B cell (primary cell): ENCODE data around the gene PFN1. TPM values are rescaled to one million over a fixed set of nuclear protein-coding genes. Genes with fewer than 3 reads are reported as not detected.

Experiments used
- ATAC-seq: fragments of 200-7000 bp; cut with Tn5 transposase; one replicate; pipeline ENCODE4 v1.10.0; 2021; ENCODE audit warnings: low read depth, mild to moderate bottlenecking, moderate number of reproducible peaks, moderate library complexity
- CTCF ChIA-PET: fragments of 350-600 bp; sonication (Branson Sonifier 250); formaldehyde crosslinking; loops from one replicate; lab custom pipeline; 2021; ENCODE audit warnings: antibody characterized with exemption, inconsistent platforms; lab: Charles Lee
- POLR2A ChIA-PET: fragments of 350-600 bp; sonication (Branson Sonifier 250); formaldehyde crosslinking; loops from one replicate; lab custom pipeline; 2021; ENCODE audit warnings: antibody characterized with exemption; lab: Charles Lee
- DNase-seq: peaks from one replicate; pipeline ENCODE4 v3.0.0; 2013
- H2AFZ ChIP-seq: 2 replicates; pipeline ENCODE4 v1.6.1; 2012; ENCODE audit warnings: mild to moderate bottlenecking, low read depth, low read length; ENCODE audit not compliant: insufficient read depth, poor library complexity, severe bottlenecking
- H3K27ac ChIP-seq, 2 donors: 1 replicate in 1 of 2; 2 replicates in 1 of 2; pipeline ENCODE4 v1.5.1; 2012 to 2013; ENCODE audit warnings: low read length in 2 of 2, mild to moderate bottlenecking in 2 of 2, moderate library complexity in 1 of 2
- H3K27me3 ChIP-seq, 4 experiments: fragments of 200-600 bp in 1 of 4; sonication (generic) in 1 of 4; replicated peaks in 1 of 4; 1 replicate in 2 of 4; 2 replicates in 2 of 4; pipeline versions ENCODE4 v1.6.1 to v1.7.0; 2013 to 2016; ENCODE audit warnings: low read length in 3 of 4, mild to moderate bottlenecking in 2 of 4, mixed read lengths in 1 of 4, moderate library complexity in 1 of 4; ENCODE audit not compliant: insufficient read depth in 4 of 4, control insufficient read depth in 3 of 4; ENCODE audit errors: control extremely low read depth in 1 of 4
- H3K36me3 ChIP-seq, 2 experiments: replicated peaks in 1 of 2; 1 replicate in 1 of 2; 2 replicates in 1 of 2; pipeline versions ENCODE4 v1.6.1 to v1.7.1; 2013; ENCODE audit warnings: low read length in 1 of 2; ENCODE audit not compliant: insufficient read depth in 2 of 2, control insufficient read depth in 1 of 2; ENCODE audit errors: control extremely low read depth in 1 of 2, extremely low read depth in 1 of 2
- H3K4me1 ChIP-seq, 2 donors: fragments of 200-600 bp in 1 of 2; sonication (generic) in 1 of 2; 1 replicate in 1 of 2; 2 replicates in 1 of 2; pipeline versions ENCODE4 v1.5.1 to v1.6.1; 2013 to 2017; ENCODE audit warnings: low read length in 2 of 2; ENCODE audit not compliant: control insufficient read depth in 2 of 2, insufficient read depth in 2 of 2
- H3K4me2 ChIP-seq: replicated peaks from 2 replicates; pipeline ENCODE3; 2012; ENCODE audit warnings: mild to moderate bottlenecking, low read depth, low read length; ENCODE audit not compliant: poor library complexity, severe bottlenecking
- H3K4me3 ChIP-seq, 5 experiments: fragments of 200-600 bp in 1 of 5; sonication (generic) in 1 of 5; 1 replicate in 3 of 5; 2 replicates in 2 of 5; pipeline versions ENCODE4 v1.5.1 to v1.7.0; 2011 to 2016; ENCODE audit warnings: low read length in 4 of 5, mild to moderate bottlenecking in 4 of 5, low read depth in 2 of 5, control low read depth in 1 of 5, moderate library complexity in 1 of 5; ENCODE audit not compliant: insufficient read depth in 1 of 5; ENCODE audit errors: control extremely low read depth in 1 of 5, extremely low read depth in 1 of 5
- H3K79me2 ChIP-seq: fragments of 200-600 bp; sonication (generic); one replicate; pipeline ENCODE4 v1.6.0; 2016; ENCODE audit warnings: low read length; ENCODE audit not compliant: control insufficient read depth, insufficient read depth
- H3K9ac ChIP-seq: fragments of 200-600 bp; sonication (generic); 2 replicates; pipeline ENCODE4 v1.6.1; 2017; ENCODE audit warnings: mild to moderate bottlenecking, low read length, moderate library complexity
- H3K9me3 ChIP-seq, 3 donors: one replicate each; pipeline versions ENCODE4 v1.6.1 to v1.7.1; 2013; ENCODE audit warnings: low read length in 2 of 3; ENCODE audit not compliant: control insufficient read depth in 2 of 3, insufficient read depth in 1 of 3; ENCODE audit errors: control extremely low read depth in 1 of 3
- H4K20me1 ChIP-seq: 2 replicates; pipeline ENCODE4 v1.6.0; 2012; ENCODE audit warnings: mild to moderate bottlenecking, low read length; ENCODE audit not compliant: insufficient read depth, control insufficient read depth, poor library complexity, severe bottlenecking
- H3K27ac Mint-ChIP-seq: one replicate; pipeline ENCODE4 v1.8.0; 2021; ENCODE audit warnings: mixed read lengths
- H3K27me3 Mint-ChIP-seq: one replicate; pipeline ENCODE4 v1.8.0; 2021; ENCODE audit warnings: mixed read lengths
- H3K4me1 Mint-ChIP-seq: one replicate; pipeline ENCODE4 v1.8.0; 2021; ENCODE audit warnings: mixed read lengths
- H3K4me3 Mint-ChIP-seq: one replicate; pipeline ENCODE4 v1.8.0; 2021; ENCODE audit warnings: mixed read lengths
- H3K9me3 Mint-ChIP-seq: one replicate; pipeline ENCODE4 v1.8.0; 2022; ENCODE audit warnings: mixed read lengths; ENCODE audit not compliant: insufficient read depth
- CTCF ChIP-seq: fragments of 200-600 bp; IDR thresholded peaks from one replicate; pipeline ENCODE4 v1.8.0; 2022; ENCODE audit warnings: antibody characterized with exemption, mild to moderate bottlenecking
- EZH2 ChIP-seq: IDR thresholded peaks from 2 replicates; pipeline ENCODE4 v1.6.1; 2012; ENCODE audit warnings: borderline replicate concordance, low read depth, mild to moderate bottlenecking, moderate library complexity, low read length; ENCODE audit not compliant: insufficient read depth, poor library complexity, severe bottlenecking
- WGBS: methylation state at CpG from one replicate; pipeline ENCODE4 v1.1.5; 2013; ENCODE audit warnings: missing lambda C conversion rate; ENCODE audit not compliant: insufficient coverage; 5-methylcytosine and 5-hydroxymethylcytosine counted together
- intact Hi-C: fragments of 100-400 bp; cut with micrococcal nuclease; formaldehyde crosslinking; loops from one replicate; pipeline ENCODE4 v1.10.0; 2022
- polyA plus RNA-seq: library from polyadenylated mRNA; depleted of rRNA; stranded (reverse); fragments of >200 nt; gene quantifications from 2 replicates; pipeline ENCODE4 v1.2.3, GENCODE V29; 2012
- total RNA-seq, 2 donors: library from RNA; stranded (reverse); fragments of 120-200 nt in 1 of 2; gene quantifications; 1 replicate in 1 of 2; 2 replicates in 1 of 2; pipeline versions ENCODE4 v1.2.3 to v1.2.4, GENCODE V29; 2013 to 2022

Gene PFN1
- total and polyA plus RNA-seq, 2 donors (not counting 1 experiment from before 2014, with no cell fraction given) = 330 to 609 TPM

- Histone ChIP-seq H3K4me3 (peak overlapping the region; percentile 68 to 92 (median 84)), H4K20me1 (no peaks in the 10 kb centered on the region), H3K27ac (peak overlapping the region; percentile 67 to 68), H3K79me2 (peaks cover 26% of the 10 kb centered on the region), H3K4me2 (peak overlapping the region; percentile 85), H3K9ac (peak overlapping the region; percentile 73), H3K27me3 (no peaks in the 10 kb centered on the region), H2AFZ (peak overlapping the region; percentile 75), H3K9me3 (no peaks in the 10 kb centered on the region), H3K4me1 (peaks cover 17 to 22% of the 10 kb centered on the region in 2 donors), H3K36me3 (peaks cover 0 to 3% of the 10 kb centered on the region in 2 experiments)
- no peaks in the 10 kb centered on the region for H3K9me3 Mint-ChIP-seq
- intact Hi-C loops = loop anchor here (1.0 to 5.0 kb wide), 12 partner anchors 13 to 257 kb away; partner anchors contain the start of genes ARRB2, C17orf107, CAMTA2 and INCA1
- ATAC-seq = peak; percentile 85
- H3K27me3 Mint-ChIP-seq = no peaks in the 10 kb centered on the region
- peaks cover 15% of the 10 kb centered on the region for H3K4me1 Mint-ChIP-seq
- ChIA-PET POLR2A (interaction anchor here (0.6 to 4.7 kb wide), 22 partner anchors 11 to 453 kb away, joined by 3 to 81 read pairs (median 5); partner anchors contain the start of genes ARRB2, C17orf107, CAMTA2 and CHRNE), CTCF (interaction anchor here (0.6 to 4.3 kb wide), 22 partner anchors 10 to 453 kb away, joined by 3 to 32 read pairs (median 4); partner anchors contain the start of genes CAMTA2, CHRNE, PFN1 and RNF167)
- peak; percentile 99 for DNase-seq
- H3K4me3 Mint-ChIP-seq = no peak overlapping the region
- H3K27ac Mint-ChIP-seq = no peak overlapping the region
- TF ChIP-seq EZH2 (no peak), CTCF (no peak)
- WGBS = under 1% methylated on average over 23 of the region's 42 CpGs
Observed at GRCh38 chr17:4966844-4967538, 18.7 kb upstream of the PFN1 start.
